HEK293 (cell line): ENCODE measurements around the gene TBC1D5.

Experiments used
- CTCF ChIA-PET: fragments of 350-600 bp; formaldehyde crosslinking; extraction: SDS; loops from one replicate; lab custom pipeline; 2021; ENCODE audit warnings: antibody characterized with exemption; lab: Yijun Ruan, JAX
- POLR2A ChIA-PET: fragments of 300-600 bp; formaldehyde crosslinking; extraction: SDS; loops from one replicate; lab custom pipeline; 2020; ENCODE audit warnings: antibody characterized with exemption, inconsistent platforms; lab: Yijun Ruan, JAX
- H3K27ac ChIP-seq: fragments of 200-500 bp; sonication (Bioruptor generic); 2 replicates; pipeline ENCODE4 v1.5.1; 2014; ENCODE audit warnings: low read depth, low read length, control low read depth, inconsistent platforms; ENCODE audit errors: extremely low read depth
- H3K36me3 ChIP-seq, 2 experiments: fragments of 200-500 bp in 1 of 2; sonication (Bioruptor generic) in 1 of 2; 1 replicate in 1 of 2; 2 replicates in 1 of 2; pipeline ENCODE4 v1.5.1; 2014 to 2017; ENCODE audit warnings: inconsistent platforms in 2 of 2, low read length in 2 of 2; ENCODE audit not compliant: control insufficient read depth in 2 of 2, insufficient read depth in 1 of 2
- H3K4me1 ChIP-seq: fragments of 200-500 bp; sonication (Bioruptor generic); 2 replicates; pipeline ENCODE4 v1.5.1; 2014; ENCODE audit warnings: mild to moderate bottlenecking, low read length, inconsistent platforms; ENCODE audit not compliant: control insufficient read depth, insufficient read depth
- H3K4me3 ChIP-seq: 2 replicates; pipeline ENCODE4 v1.5.1; 2011; ENCODE audit warnings: low read depth, mild to moderate bottlenecking, control low read depth, low read length, moderate library complexity
- H3K9me3 ChIP-seq: fragments of 200-500 bp; sonication (Bioruptor generic); 2 replicates; pipeline ENCODE4 v1.5.1; 2014; ENCODE audit warnings: low read depth, low read length, inconsistent platforms; ENCODE audit not compliant: control insufficient read depth, insufficient read depth
- BCL11A ChIP-seq: fragments of 450-650 bp; formaldehyde crosslinking; IDR thresholded peaks from 2 replicates; pipeline ENCODE4 v1.5.1; 2016; ENCODE audit warnings: low read depth, missing biosample characterization, missing genetic modification characterization
- BCL6B ChIP-seq: fragments of 450-650 bp; formaldehyde crosslinking; IDR thresholded peaks from 2 replicates; pipeline ENCODE4 v1.5.1; 2017; ENCODE audit warnings: missing biosample characterization, missing genetic modification characterization
- HOXA7 ChIP-seq: sonication (generic); formaldehyde crosslinking; IDR thresholded peaks from 2 replicates; pipeline ENCODE4 v1.8.1; 2022; ENCODE audit warnings: missing genetic modification reagents, borderline replicate concordance
- IKZF3 ChIP-seq: fragments of 450-650 bp; IDR thresholded peaks from 2 replicates; pipeline ENCODE4 v1.5.0; 2018; ENCODE audit warnings: missing biosample characterization, mild to moderate bottlenecking, missing genetic modification characterization, moderate library complexity
- MEIS1 ChIP-seq: sonication (generic); formaldehyde crosslinking; IDR thresholded peaks from 2 replicates; pipeline ENCODE4 v1.8.1; 2022; ENCODE audit warnings: missing genetic modification reagents, mild to moderate bottlenecking, borderline replicate concordance
- PRDM6 ChIP-seq: fragments of 450-650 bp; formaldehyde crosslinking; IDR thresholded peaks from 2 replicates; pipeline ENCODE4 v1.5.1; 2017; ENCODE audit warnings: missing biosample characterization, missing genetic modification characterization
- REPIN1 ChIP-seq: fragments of 450-650 bp; formaldehyde crosslinking; IDR thresholded peaks from 2 replicates; pipeline ENCODE4 v1.5.1; 2017; ENCODE audit warnings: missing biosample characterization, missing genetic modification characterization, low read depth
- ZBTB48 ChIP-seq: fragments of 450-650 bp; formaldehyde crosslinking; IDR thresholded peaks from 2 replicates; pipeline ENCODE4 v1.5.1; 2016; ENCODE audit warnings: missing biosample characterization, missing genetic modification characterization
- ZNF112 ChIP-seq: fragments of 450-650 bp; formaldehyde crosslinking; IDR thresholded peaks from 2 replicates; pipeline ENCODE4 v1.5.0; 2017; ENCODE audit warnings: missing biosample characterization, missing genetic modification characterization
- ZNF114 ChIP-seq: fragments of 450-650 bp; formaldehyde crosslinking; IDR thresholded peaks from 2 replicates; pipeline ENCODE4 v1.5.0; 2017; ENCODE audit warnings: missing biosample characterization, missing genetic modification characterization
- ZNF155 ChIP-seq: fragments of 450-650 bp; formaldehyde crosslinking; IDR thresholded peaks from 2 replicates; pipeline ENCODE4 v1.5.1; 2016; ENCODE audit warnings: missing biosample characterization, missing genetic modification characterization
- ZNF16 ChIP-seq: fragments of 450-650 bp; formaldehyde crosslinking; IDR thresholded peaks from 2 replicates; pipeline ENCODE4 v1.5.1; 2016; ENCODE audit warnings: low read depth, missing biosample characterization, missing genetic modification characterization
- ZNF19 ChIP-seq: fragments of 450-650 bp; formaldehyde crosslinking; IDR thresholded peaks from 2 replicates; pipeline ENCODE4; 2016; ENCODE audit warnings: missing biosample characterization, missing genetic modification characterization, low read depth
- ZNF266 ChIP-seq: fragments of 450-650 bp; formaldehyde crosslinking; IDR thresholded peaks from 2 replicates; pipeline ENCODE4 v1.5.1; 2016; ENCODE audit warnings: missing biosample characterization, missing genetic modification characterization, low read depth
- ZNF362 ChIP-seq: fragments of 450-650 bp; formaldehyde crosslinking; IDR thresholded peaks from 2 replicates; pipeline ENCODE4 v1.5.1; 2016; ENCODE audit warnings: missing biosample characterization, missing genetic modification characterization
- ZNF37A ChIP-seq: fragments of 450-650 bp; IDR thresholded peaks from 2 replicates; pipeline ENCODE4 v1.5.1; 2018; ENCODE audit warnings: missing biosample characterization, missing genetic modification characterization
- ZNF391 ChIP-seq: fragments of 450-650 bp; formaldehyde crosslinking; IDR thresholded peaks from 2 replicates; pipeline ENCODE4 v1.5.1; 2016; ENCODE audit warnings: low read depth, missing biosample characterization, missing genetic modification characterization, borderline replicate concordance
- ZNF449 ChIP-seq: fragments of 450-650 bp; formaldehyde crosslinking; IDR thresholded peaks from 2 replicates; pipeline ENCODE4 v1.5.1; 2017; ENCODE audit warnings: missing biosample characterization, mild to moderate bottlenecking, missing genetic modification characterization, moderate library complexity
- ZNF473 ChIP-seq: fragments of 450-650 bp; formaldehyde crosslinking; IDR thresholded peaks from 2 replicates; pipeline ENCODE4 v1.5.1; 2017; ENCODE audit warnings: missing biosample characterization, missing genetic modification characterization
- ZNF585B ChIP-seq: fragments of 450-650 bp; formaldehyde crosslinking; IDR thresholded peaks from 2 replicates; pipeline ENCODE4 v1.5.1; 2016; ENCODE audit warnings: missing biosample characterization, missing genetic modification characterization
- ZNF596 ChIP-seq: fragments of 450-650 bp; IDR thresholded peaks from 2 replicates; pipeline ENCODE4 v1.5.0; 2018; ENCODE audit warnings: missing biosample characterization, mild to moderate bottlenecking, missing genetic modification characterization, moderate library complexity
- ZNF600 ChIP-seq: fragments of 450-650 bp; formaldehyde crosslinking; IDR thresholded peaks from 2 replicates; pipeline ENCODE4 v1.5.1; 2016; ENCODE audit warnings: missing biosample characterization, missing genetic modification characterization
- ZNF623 ChIP-seq: fragments of 450-650 bp; formaldehyde crosslinking; IDR thresholded peaks from 2 replicates; pipeline ENCODE4 v1.5.1; 2016; ENCODE audit warnings: missing biosample characterization, missing genetic modification characterization
- ZNF629 ChIP-seq: fragments of 450-650 bp; formaldehyde crosslinking; IDR thresholded peaks from 2 replicates; pipeline ENCODE4 v1.5.1; 2017; ENCODE audit warnings: missing biosample characterization, missing genetic modification characterization
- ZNF670 ChIP-seq: fragments of 450-650 bp; formaldehyde crosslinking; IDR thresholded peaks from 2 replicates; pipeline ENCODE4 v1.5.1; 2016; ENCODE audit warnings: missing biosample characterization, missing genetic modification characterization, low read depth
- ZNF707 ChIP-seq: fragments of 450-650 bp; formaldehyde crosslinking; IDR thresholded peaks from 2 replicates; pipeline ENCODE4 v1.5.1; 2016; ENCODE audit warnings: missing biosample characterization, missing genetic modification characterization
- ZNF791 ChIP-seq: fragments of 450-650 bp; formaldehyde crosslinking; IDR thresholded peaks from 2 replicates; pipeline ENCODE4 v1.5.1; 2016; ENCODE audit warnings: missing biosample characterization, missing genetic modification characterization

The TBC1D5 gene

GRCh38 chr3:17753632-17753992 is 11.2 kb upstream of the TBC1D5 start (continued):
- TF ChIP-seq MEIS1 (CRISPR knock-in tag) (no peak), ZNF37A (tag by site-specific recombination) (no peak), ZNF585B (tag by site-specific recombination) (no peak)

GRCh38 chr3:17752876-17753631 is 10.6 kb upstream of the TBC1D5 start:
- Histone ChIP-seq H3K27ac (no peak overlapping the region), H3K4me1 (no peaks in the 10 kb centered on the region), H3K36me3 (no peaks in the 10 kb centered on the region), H3K4me3 (no peak overlapping the region), H3K9me3 (no peaks in the 10 kb centered on the region)
- POLR2A ChIA-PET = interaction anchor here (1.2 kb wide), 1 partner anchor 10 kb away, joined by 3 read pairs; the partner anchor contains the start of gene TBC1D5
- CTCF ChIA-PET = no interaction called here
- TF ChIP-seq ZNF16 (tag by site-specific recombination) = no peak
- TF ChIP-seq ZNF623 (tag by site-specific recombination) = no peak
- TF ChIP-seq ZNF362 (tag by site-specific recombination) = no peak
- TF ChIP-seq ZNF391 (tag by site-specific recombination) = no peak
- TF ChIP-seq HOXA7 (CRISPR knock-in tag) = no peak
- TF ChIP-seq ZNF791 = no peak
- TF ChIP-seq ZNF670 (tag by site-specific recombination) = no peak

- no peaks in the 10 kb centered on the region for H3K36me3 ChIP-seq
- H3K4me3 ChIP-seq = no peak overlapping the region
- no peak overlapping the region for H3K27ac ChIP-seq
- H3K4me1 ChIP-seq = no peaks in the 10 kb centered on the region
- POLR2A ChIA-PET = no interaction called here
- CTCF ChIA-PET = no interaction called here
- no peaks in the 10 kb centered on the region for H3K9me3 ChIP-seq
- TF ChIP-seq ZNF707 (tag by site-specific recombination) = no peak
- TF ChIP-seq ZNF473 (tag by site-specific recombination) = no peak
- TF ChIP-seq ZBTB48 (tag by site-specific recombination) = no peak
- TF ChIP-seq ZNF629 (tag by site-specific recombination) = no peak
- no peak for TF ChIP-seq BCL11A (tag by site-specific recombination)
- TF ChIP-seq ZNF114 (tag by site-specific recombination) = no peak
- no peak for TF ChIP-seq PRDM6 (tag by site-specific recombination)
- TF ChIP-seq ZNF596 (tag by site-specific recombination) = no peak
- TF ChIP-seq ZNF600 (tag by site-specific recombination) = no peak
- TF ChIP-seq BCL6B (tag by site-specific recombination) = no peak
- no peak for TF ChIP-seq ZNF155 (tag by site-specific recombination)
- TF ChIP-seq ZNF19 (tag by site-specific recombination) = no peak
- no peak for TF ChIP-seq ZNF391 (tag by site-specific recombination)
- no peak for TF ChIP-seq ZNF112 (tag by site-specific recombination)
- TF ChIP-seq ZNF449 (tag by site-specific recombination) = no peak
- no peak for TF ChIP-seq REPIN1
- TF ChIP-seq ZNF266 (tag by site-specific recombination) = no peak
- no peak for TF ChIP-seq IKZF3
Measured at GRCh38 chr3:17752436-17752835, 10.0 kb upstream of the TBC1D5 start.
